HG02571 (cell line): ENCODE measurements around the gene PDE9A.

ENCODE experiments used
- ATAC-seq: cut with Tn5 transposase; IDR thresholded peaks from one replicate; pipeline ENCODE4 v1.9.1; 2021; ENCODE audit warnings: mild to moderate bottlenecking, moderate library complexity; ENCODE audit not compliant: unreplicated experiment

The PDE9A gene

DNA sequence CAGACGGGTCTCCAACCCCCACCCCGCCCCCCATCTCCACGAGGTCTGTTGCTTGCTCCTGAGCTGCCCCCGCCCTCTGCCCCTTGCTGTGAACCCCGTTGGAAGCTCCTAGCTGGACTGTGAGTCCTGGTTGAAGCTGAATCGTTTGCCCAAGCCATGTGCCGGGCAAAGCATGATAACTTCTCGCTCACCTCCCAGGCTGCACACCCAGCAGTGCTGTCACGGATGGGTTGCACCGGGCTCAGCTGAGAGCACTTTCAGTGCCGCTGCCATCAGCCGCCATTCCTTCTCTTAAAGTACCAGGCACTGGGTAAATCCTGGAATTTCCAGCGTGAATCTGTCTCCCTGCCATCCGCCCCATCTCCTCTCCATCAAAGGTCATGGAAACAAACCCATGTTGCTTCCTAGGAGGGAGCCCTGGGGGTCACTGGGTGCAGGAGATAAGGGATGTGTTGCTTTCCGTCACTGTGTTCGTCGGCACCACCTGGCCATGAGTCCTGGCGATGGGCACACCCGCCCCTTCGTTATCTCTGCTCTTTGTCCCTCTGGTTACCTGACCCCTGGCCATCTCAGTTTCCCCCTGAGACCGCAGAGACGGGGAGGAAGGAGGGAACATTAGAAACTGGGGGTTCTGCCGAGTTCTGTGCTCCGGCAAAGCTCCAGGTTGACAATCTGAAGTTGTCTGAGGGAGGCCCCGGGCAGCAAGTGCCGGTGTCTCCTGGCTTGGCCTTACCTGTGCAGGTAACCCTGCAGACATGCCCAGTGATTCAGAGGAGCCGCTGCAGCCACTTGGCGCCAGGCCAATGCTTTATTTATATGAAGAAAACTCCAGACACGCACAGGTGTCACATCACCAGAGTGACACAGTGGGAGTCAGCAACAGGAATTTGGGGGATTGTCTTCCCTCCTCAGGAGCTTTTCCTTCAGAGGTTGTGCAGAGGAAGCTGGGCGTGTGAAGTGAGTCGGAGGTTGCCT, 2.7 kb downstream of the PDE9A start:
- no peak for ATAC-seq

GRCh38 chr21:42656872-42657271, 3.5 kb downstream of the PDE9A start:
- ATAC-seq, result no peak

DNA sequence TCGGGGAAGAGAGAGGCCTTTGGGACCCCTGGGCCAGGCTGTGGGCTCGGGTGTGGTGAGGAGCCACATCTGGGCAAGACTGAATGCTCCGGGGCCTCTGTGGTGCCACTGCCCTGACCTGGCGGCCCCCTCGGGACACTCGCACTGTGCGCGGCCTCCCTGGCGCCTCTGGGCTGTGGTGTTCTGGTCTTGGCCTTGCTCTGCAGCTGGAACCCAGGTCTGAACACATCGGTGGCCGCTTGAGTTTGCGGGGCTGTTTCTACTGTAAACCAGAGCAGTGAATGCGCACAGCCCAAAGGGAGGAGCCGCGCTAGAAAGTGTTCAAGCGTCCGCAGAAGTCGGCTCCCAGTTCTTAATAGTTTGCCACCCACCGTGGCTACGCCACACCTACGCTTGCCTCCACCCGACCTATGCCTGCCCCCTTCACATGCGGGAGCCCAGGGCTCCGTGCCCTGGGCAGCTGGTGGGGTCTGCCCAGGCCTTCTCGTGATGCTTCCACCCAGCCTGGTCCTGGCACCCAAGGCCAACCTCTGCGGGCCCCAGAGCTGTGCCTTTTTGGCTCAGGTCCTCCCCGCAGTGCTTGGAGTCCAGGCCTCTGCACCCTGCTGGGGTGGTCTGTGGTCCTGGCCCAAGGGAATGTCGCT, 4.4 kb downstream of the PDE9A start:
- ATAC-seq, result no peak

DNA sequence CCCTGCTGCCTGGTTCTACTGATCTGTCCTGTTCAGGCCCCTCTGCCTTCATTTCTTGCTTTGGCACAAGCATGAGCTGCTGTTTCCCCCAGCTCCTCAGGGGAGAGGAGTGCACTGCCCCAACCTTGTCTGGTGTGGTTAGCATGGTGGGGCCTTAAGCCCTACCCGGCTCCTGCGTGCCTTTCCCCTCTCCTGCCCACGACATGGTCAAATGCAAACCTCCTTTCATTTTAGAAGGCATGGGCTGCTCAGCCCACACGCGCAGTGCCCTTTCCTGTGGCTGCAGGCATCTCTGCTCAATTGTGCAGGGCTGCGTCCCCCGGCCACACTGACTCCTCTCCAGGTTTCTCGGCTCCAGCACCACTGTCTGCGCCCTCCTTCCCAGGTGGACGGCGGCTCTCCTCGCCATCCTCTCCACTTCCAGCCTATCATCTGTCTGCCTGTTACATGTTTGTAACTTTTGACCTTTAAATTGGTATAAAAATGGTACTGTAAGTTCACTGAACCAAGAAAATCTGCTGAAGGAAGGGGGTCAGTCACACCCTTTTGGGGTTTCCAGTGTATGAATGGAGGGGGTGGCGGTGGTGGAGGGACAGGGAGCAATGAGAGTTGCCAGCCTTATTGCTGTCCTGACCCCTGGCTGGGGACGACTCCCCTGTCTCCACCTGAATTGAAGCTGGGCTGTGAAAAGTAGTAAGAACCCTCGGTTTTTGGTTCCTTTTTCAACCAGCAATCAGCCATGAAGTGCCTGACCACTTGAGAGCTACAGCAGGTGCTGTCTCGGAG, 5.1 kb downstream of the PDE9A start:
- no peak for ATAC-seq

GRCh38 chr21:42659416-42660117, 6.1 kb downstream of the PDE9A start:
- no peak for ATAC-seq

GRCh38 chr21:42660118-42660470, 6.7 kb downstream of the PDE9A start:
- no peak for ATAC-seq

GRCh38 chr21:42661688-42662429, 8.4 kb downstream of the PDE9A start:
- ATAC-seq, result no peak

DNA sequence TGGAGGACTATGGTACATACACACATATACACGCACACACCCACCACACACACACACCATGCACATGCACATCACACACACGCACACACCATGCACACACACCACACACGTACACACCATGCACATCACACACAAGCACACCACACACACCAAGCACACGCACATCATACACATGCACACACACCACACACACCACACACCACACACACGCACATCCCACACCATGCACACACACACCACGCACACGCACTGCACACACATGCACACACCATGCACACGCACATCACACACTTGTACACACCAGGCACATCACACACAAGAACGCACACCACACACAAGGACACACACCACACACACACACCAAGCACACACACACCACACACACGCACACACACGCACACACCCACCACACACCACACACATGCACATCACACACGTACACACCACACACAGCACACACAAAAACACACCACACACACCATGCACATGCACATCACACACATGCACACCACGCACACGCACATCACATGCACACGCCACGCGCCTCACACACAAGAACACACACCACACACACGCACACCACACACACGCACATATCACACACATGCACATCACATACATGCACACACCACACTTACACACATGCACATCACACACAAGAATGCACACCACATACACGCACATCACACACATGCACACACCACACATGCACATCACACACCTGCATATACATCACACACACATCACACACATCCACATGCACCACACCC, 9.2 kb downstream of the PDE9A start:
- ATAC-seq, result no peak

- no peak for ATAC-seq
These were observed 9.9 kb downstream of the PDE9A start for GRCh38 chr21:42663200-42663750.

GRCh38 chr21:42663860-42664535, 10.6 kb downstream of the PDE9A start:
- no peak for ATAC-seq

DNA sequence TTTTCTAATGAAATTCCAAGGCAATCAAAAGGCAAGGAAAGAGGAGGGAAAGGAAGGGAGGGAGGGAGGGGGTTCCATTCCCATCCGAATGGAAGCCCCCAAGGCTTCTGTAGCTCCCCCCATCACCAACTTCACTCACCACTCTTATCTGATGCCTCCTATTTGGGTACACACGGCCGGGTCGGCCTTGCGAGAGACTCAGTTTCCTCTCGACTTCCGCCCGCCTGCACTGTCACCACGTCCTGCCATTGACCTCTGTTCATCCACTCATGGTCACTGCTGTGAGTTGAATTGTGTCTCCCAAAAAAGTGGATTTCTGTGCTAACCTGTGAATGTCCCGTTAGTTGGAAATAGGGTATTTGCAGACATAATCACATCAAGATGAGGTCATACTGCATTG, 11.2 kb downstream of the PDE9A start:
- no peak for ATAC-seq

DNA sequence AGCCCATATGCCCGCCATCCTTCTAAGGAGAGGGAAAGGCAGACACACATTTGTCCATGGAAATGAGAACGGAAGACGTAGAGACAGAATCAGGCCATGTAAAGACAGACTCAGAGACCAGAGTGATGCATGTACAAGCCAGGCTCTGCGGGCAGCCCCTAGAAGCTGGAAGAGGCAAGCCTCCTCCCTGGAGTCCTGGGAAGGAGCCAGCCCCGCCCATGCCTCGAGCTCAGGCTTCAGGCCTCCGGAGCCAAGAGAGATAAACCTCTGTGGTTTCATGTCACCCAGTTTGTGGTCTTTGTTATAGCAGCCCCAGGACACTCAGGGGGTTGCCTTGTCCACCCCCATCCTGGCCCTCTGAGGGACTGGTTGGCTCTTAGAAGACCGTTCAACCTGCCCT, 11.6 kb downstream of the PDE9A start:
- ATAC-seq, result no peak

DNA sequence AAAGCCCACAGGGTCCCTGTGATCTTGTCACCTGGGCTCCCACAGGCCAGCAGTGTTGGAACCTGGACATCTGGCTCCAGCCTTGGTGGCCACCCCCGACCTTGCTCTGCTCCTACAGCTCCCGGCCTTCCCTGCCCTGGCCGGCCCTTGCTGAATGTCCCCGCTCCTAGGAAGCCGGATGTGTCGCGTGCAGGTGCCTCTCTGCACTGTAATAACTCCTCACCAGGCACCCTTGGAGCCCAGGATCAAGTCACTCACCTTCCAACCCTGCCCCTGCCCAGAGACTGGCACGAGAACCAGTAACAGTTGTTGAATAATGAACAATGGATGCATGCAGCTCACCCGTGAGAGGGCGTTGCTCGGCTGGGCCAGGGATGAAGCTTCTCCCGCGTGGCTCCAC, 12.1 kb downstream of the PDE9A start:
- ATAC-seq, result no peak

DNA sequence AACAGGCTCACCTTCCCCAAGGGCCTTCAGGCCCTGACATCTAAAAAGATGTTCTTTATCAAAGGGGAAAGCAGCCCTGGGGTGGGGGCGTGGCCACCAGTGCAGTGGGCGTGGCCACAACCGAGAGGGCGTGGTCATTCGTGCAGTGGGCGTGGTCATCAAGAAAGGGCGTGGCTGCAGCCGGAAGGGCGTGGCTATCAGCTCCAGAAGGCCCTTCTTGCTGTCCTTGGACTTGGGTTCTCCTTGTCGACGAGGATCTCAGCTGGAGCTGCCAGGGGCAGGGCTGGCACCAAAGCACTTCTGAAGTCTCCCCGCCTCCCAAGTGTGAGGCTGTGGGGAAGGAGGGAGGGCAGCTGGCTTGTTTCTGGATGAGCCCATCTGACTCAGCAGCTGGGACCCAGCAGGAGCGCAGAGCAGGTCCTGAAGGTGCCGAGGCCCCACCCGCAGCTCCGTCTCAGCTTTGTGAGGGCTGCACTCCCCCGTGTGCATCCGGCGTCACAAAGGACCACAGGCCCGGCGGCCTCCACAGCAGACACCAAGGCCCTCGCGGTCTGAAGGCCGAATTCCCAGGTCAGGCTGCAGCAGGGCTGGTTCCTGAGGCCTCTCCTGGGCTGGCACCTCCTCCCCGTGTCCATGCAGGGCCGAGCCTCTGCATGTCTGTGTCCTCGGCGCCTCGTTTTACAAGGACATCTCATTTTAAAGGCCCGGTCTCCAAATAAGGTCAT, 12.8 kb downstream of the PDE9A start:
- no peak for ATAC-seq

DNA sequence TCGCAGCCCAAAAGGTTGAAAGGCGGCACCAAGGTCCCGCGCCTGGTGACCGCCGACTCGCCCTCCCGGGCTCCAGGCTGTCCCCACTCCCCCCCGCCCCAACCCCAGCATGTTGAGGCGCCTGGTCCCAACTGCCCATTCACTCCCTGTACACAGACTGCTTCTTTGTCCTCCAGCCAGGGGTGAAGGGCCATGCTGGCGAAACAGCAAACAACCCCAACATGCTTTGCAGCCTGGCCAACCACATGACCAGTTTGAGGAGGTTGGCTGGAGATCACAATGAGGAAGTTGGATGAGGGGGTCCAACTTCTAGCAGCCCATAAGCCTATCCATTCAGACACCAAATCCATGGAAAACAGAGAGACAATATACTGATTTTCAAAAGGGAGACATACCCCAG, 13.5 kb downstream of the PDE9A start:
- no peak for ATAC-seq

- no peak for ATAC-seq
These were observed 15.0 kb downstream of the PDE9A start for GRCh38 chr21:42668298-42668992.

- ATAC-seq, result no peak
These were observed 15.6 kb downstream of the PDE9A start for GRCh38 chr21:42669041-42669440.
